Thoracic aorta (tissue), 2 donors: ENCODE measurements around the gene RASL12. TPM values are rescaled to one million over a fixed set of nuclear protein-coding genes. Genes with fewer than 3 reads are reported as not detected.
A peak's percentile ranks its signal among the peaks of the same experiment; 100 is the strongest.
"Not testable (repeated sequence)": the region's sequence is repeated elsewhere in the genome, so short reads cannot be mapped to it uniquely, and the experiment has no call there.

Experiments used
- ATAC-seq: fragments of 150-250 bp; one replicate; pipeline ENCODE4 v1.8.0; 2017; ENCODE audit warnings: low read depth; ENCODE audit not compliant: insufficient number of reproducible peaks, low FRiP score
- DNase-seq: peaks from one replicate; pipeline ENCODE4 v3.0.0-alpha.2; 2020; ENCODE audit warnings: low spot score
- H3K27ac ChIP-seq, 2 donors: fragments of 200-600 bp; sonication (generic); 1 replicate in 1 of 2; 2 replicates in 1 of 2; pipeline ENCODE4 v1.5.1; 2016; ENCODE audit warnings: mild to moderate bottlenecking in 2 of 2, moderate library complexity in 2 of 2
- H3K27me3 ChIP-seq: fragments of 200-600 bp; sonication (generic); replicated peaks from 2 replicates; pipeline ENCODE4 v1.6.0; 2016; ENCODE audit warnings: mild to moderate bottlenecking; ENCODE audit not compliant: insufficient read depth
- H3K36me3 ChIP-seq: fragments of 200-600 bp; sonication (generic); one replicate; pipeline ENCODE4 v1.5.1; 2016
- H3K4me1 ChIP-seq, 2 donors: fragments of 200-600 bp; sonication (generic); 1 replicate in 1 of 2; 2 replicates in 1 of 2; pipeline versions ENCODE4 v1.5.1 to v1.6.0; 2016; ENCODE audit warnings: low read depth in 2 of 2, mild to moderate bottlenecking in 1 of 2; ENCODE audit not compliant: control insufficient read depth in 1 of 2
- H3K4me3 ChIP-seq: fragments of 200-600 bp; sonication (generic); 2 replicates; pipeline ENCODE4 v1.5.1; 2016; ENCODE audit warnings: mild to moderate bottlenecking
- H3K9me3 ChIP-seq: fragments of 200-600 bp; sonication (generic); 2 replicates; pipeline ENCODE4 v1.5.1; 2016
- CTCF ChIP-seq: fragments of 200-600 bp; sonication (generic); IDR thresholded peaks from one replicate; pipeline ENCODE4 v1.5.1; 2019; ENCODE audit warnings: antibody characterized with exemption
- total RNA-seq, 2 donors: library from RNA; depleted of rRNA; stranded (reverse); fragments of >200 nt; gene quantifications; one replicate each; pipeline versions ENCODE4 v1.1.0 to v1.2.3, GENCODE V29; 2016

The RASL12 gene
- total RNA-seq, 2 donors from 2014 or later, result 211 to 324 TPM

- DNase-seq, result no peak
- no peak overlapping the region for H3K27ac ChIP-seq
Measured at GRCh38 chr15:65100442-65100841, 32.7 kb upstream of the RASL12 start.

GRCh38 chr15:65099801-65100200 is 32.0 kb upstream of the RASL12 start:
- H3K27ac ChIP-seq, DNase-seq, ATAC-seq, H3K9me3 ChIP-seq, H3K27me3 ChIP-seq, H3K4me3 ChIP-seq: not testable (repeated sequence)
- H3K36me3 ChIP-seq, result peaks cover 26% of the 10 kb centered on the region
- peaks cover 7 to 37% of the 10 kb centered on the region in 2 donors for H3K4me1 ChIP-seq

More at GRCh38 chr15:65100442-65100841, 32.7 kb upstream of the RASL12 start:
- peaks cover 26% of the 10 kb centered on the region for H3K36me3 ChIP-seq
- no peaks in the 10 kb centered on the region for H3K27me3 ChIP-seq
- no peak overlapping the region for H3K4me3 ChIP-seq
- TF ChIP-seq CTCF, result no peak
- ATAC-seq, result no peak
- H3K9me3 ChIP-seq, result no peaks in the 10 kb centered on the region
- peaks cover 3 to 30% of the 10 kb centered on the region in 2 donors for H3K4me1 ChIP-seq

GRCh38 chr15:65099336-65099735 is 31.5 kb upstream of the RASL12 start:
- H3K36me3 ChIP-seq, result peaks cover 26% of the 10 kb centered on the region
- peaks cover 11 to 41% of the 10 kb centered on the region in 2 donors for H3K4me1 ChIP-seq
- ATAC-seq (no peak), DNase-seq (no peak)
- no peaks in the 10 kb centered on the region for H3K9me3 ChIP-seq
- TF ChIP-seq CTCF, result no peak
- no peak overlapping the region for H3K27ac ChIP-seq
- H3K27me3 ChIP-seq, result no peaks in the 10 kb centered on the region
- H3K4me3 ChIP-seq, result no peak overlapping the region

GRCh38 chr15:65097651-65098263 is 30.0 kb upstream of the RASL12 start:
- no peaks in the 10 kb centered on the region for H3K9me3 ChIP-seq
- DNase-seq, result no peak
- peaks cover 12 to 57% of the 10 kb centered on the region in 2 donors for H3K4me1 ChIP-seq
- H3K27me3 ChIP-seq, result no peaks in the 10 kb centered on the region
- no peak overlapping the region for H3K4me3 ChIP-seq
- H3K27ac ChIP-seq, result no peak overlapping the region
- peaks cover 26% of the 10 kb centered on the region for H3K36me3 ChIP-seq
- ATAC-seq, result no peak
- no peak for TF ChIP-seq CTCF

GRCh38 chr15:65096481-65097385 is 28.9 kb upstream of the RASL12 start:
- Histone ChIP-seq H3K4me3 (no peak overlapping the region), H3K27me3 (no peaks in the 10 kb centered on the region), H3K27ac (peak overlapping the region in 1 of 2 donors; percentile 96), H3K9me3 (no peaks in the 10 kb centered on the region), H3K36me3 (peaks cover 26% of the 10 kb centered on the region), H3K4me1 (peaks cover 14 to 65% of the 10 kb centered on the region in 2 donors)
- TF ChIP-seq CTCF, result no peak
- DNase-seq (no peak), ATAC-seq (no peak)
